Measurements from ENCODE around the gene STK16. TPM values are rescaled to one million over a fixed set of nuclear protein-coding genes. Genes with fewer than 3 reads are reported as not detected.
A peak's percentile ranks its signal among the peaks of the same experiment; 100 is the strongest.

Gene STK16
- total and polyA plus RNA-seq, 2 of the 13 experiments (the other 11 are each of a cell fraction or from before 2014, with no cell fraction given), result 28.0 to 50.9 TPM

GRCh38 chr2:219249203-219249980 lies 4.1 kb downstream of the STK16 start:
- POLR2A ChIA-PET, result interaction anchor here (0.6 to 5.7 kb wide), 34 partner anchors 9 to 467 kb away, joined by 3 to 73 read pairs (median 5); partner anchors contain the start of genes ABCB6, ANKZF1, ATG9A and CNPPD1
- H3K9me3 ChIP-seq (ENCODE audit: low read length), result no peaks in the 10 kb centered on the region
- BruUV-seq (replicated peaks), result no TSS peak
- peaks cover 14% of the 10 kb centered on the region for H3K79me2 ChIP-seq (ENCODE audit: insufficient read depth, low read length)
- H3K27ac ChIP-seq (ENCODE audit: extremely low read length, insufficient read depth, low read length), result peak overlapping the region; percentile 91
- H3K27me3 ChIP-seq (ENCODE audit: control insufficient read depth in 1 of 2, insufficient read depth in 2 of 2, low read length in 2 of 2), result peaks cover 0 to 11% of the 10 kb centered on the region in 2 experiments; a peak in 3 of 5 replicates
- peak overlapping the region; percentile 80 for H3K9ac ChIP-seq (ENCODE audit: insufficient read depth, low read depth, low read length)
- peaks cover 82% of the 10 kb centered on the region for H3K4me1 ChIP-seq (ENCODE audit: insufficient read depth, low read length)
- WGBS (ENCODE audit: low lambda C conversion rate), result 2% methylated on average over 6 of the region's 7 CpGs
- H3K36me3 ChIP-seq (replicated peaks in 1 of 2; ENCODE audit: control insufficient read depth in 1 of 2, insufficient read depth in 2 of 2, low read length in 2 of 2), result peaks cover 1 to 13% of the 10 kb centered on the region in 2 experiments; a peak in 4 of 5 replicates
- FAIRE-seq (peak; percentile 100), ATAC-seq (peak; percentile 85), DNase-seq (ENCODE audit: low spot score) (peak; percentile 96)
- H4K20me1 ChIP-seq (ENCODE audit: insufficient read depth, low read length), result no peaks in the 10 kb centered on the region
- H3K4me3 ChIP-seq (replicated peaks in 1 of 3; ENCODE audit: insufficient read depth in 1 of 3, low read depth in 2 of 3, low read length in 3 of 3), result peak overlapping the region; percentile 24 to 61 (median 25)
- intact Hi-C loops (cut with micrococcal nuclease; ENCODE audit: unreplicated experiment) (loop anchor here (1.0 to 2.0 kb wide), 2 partner anchors 30 to 45 kb away; partner anchors contain the start of gene DNAJB2), in situ Hi-C loops (cut with HindIII; ENCODE audit: extremely low pct_ligation_motif_present, low pct_unique_long_range_greater_than_20kb) (no loop called here)
- CTCF ChIA-PET (ENCODE audit: low intra/inter-chr PET ratio, low total read pairs), result interaction anchor here (1.6 kb wide), 1 partner anchor 45 kb away, joined by 5 read pairs; no protein-coding TSS in a partner anchor
- peak overlapping the region; percentile 94 for H3K4me2 ChIP-seq (ENCODE audit: low read depth, low read length)
- H2AFZ ChIP-seq (ENCODE audit: low read length), result no peak overlapping the region
- no peak; the same call in 1 of the 2 replicates for TF ChIP-seq KAT7 (CRISPR knock-in tag; IDR thresholded peaks at IDR 0.05; ENCODE audit: borderline replicate concordance)
- TF ChIP-seq POLR2AphosphoS5 (IDR thresholded peaks at IDR 0.05; ENCODE audit: low read depth, low read length), result peak; percentile 67
- no peak for TF ChIP-seq SIX4 (CRISPR knock-in tag; IDR thresholded peaks at IDR 0.05)
- TF ChIP-seq ZNF225 (CRISPR knock-in tag; IDR thresholded peaks at IDR 0.05), result peak; percentile 37; the same call in 1 of the 2 replicates
- no peak for TF ChIP-seq PBX3 (CRISPR knock-in tag; IDR thresholded peaks at IDR 0.05; ENCODE audit: borderline replicate concordance)
- TF ChIP-seq ETS1 (CRISPR knock-in tag; IDR thresholded peaks at IDR 0.05), result no peak
- TF ChIP-seq RORA (CRISPR knock-in tag; IDR thresholded peaks at IDR 0.05), result no peak
- no peak for TF ChIP-seq MTF1 (CRISPR knock-in tag; IDR thresholded peaks at IDR 0.05)
- no peak for TF ChIP-seq THYN1 (CRISPR knock-in tag; IDR thresholded peaks at IDR 0.05; ENCODE audit: borderline replicate concordance, low read depth)
- TF ChIP-seq NR2F1 (CRISPR knock-in tag; IDR thresholded peaks at IDR 0.05), result no peak
- TF ChIP-seq GATA4 (IDR thresholded peaks at IDR 0.05; ENCODE audit: borderline replicate concordance, low read depth), result no peak; the same call in 1 of the 2 replicates
- TF ChIP-seq ZNF512 (CRISPR knock-in tag; IDR thresholded peaks at IDR 0.05), result no peak
- no peak for TF ChIP-seq RAD51 (IDR thresholded peaks at IDR 0.05; ENCODE audit: borderline replicate concordance)
